Measurements from ENCODE around the gene CYB561D2. TPM values are rescaled to one million over a fixed set of nuclear protein-coding genes. Genes with fewer than 3 reads are reported as not detected.

The CYB561D2 gene
- total RNA-seq, 1 donor from 2014 or later = 2.2 TPM

DNA sequence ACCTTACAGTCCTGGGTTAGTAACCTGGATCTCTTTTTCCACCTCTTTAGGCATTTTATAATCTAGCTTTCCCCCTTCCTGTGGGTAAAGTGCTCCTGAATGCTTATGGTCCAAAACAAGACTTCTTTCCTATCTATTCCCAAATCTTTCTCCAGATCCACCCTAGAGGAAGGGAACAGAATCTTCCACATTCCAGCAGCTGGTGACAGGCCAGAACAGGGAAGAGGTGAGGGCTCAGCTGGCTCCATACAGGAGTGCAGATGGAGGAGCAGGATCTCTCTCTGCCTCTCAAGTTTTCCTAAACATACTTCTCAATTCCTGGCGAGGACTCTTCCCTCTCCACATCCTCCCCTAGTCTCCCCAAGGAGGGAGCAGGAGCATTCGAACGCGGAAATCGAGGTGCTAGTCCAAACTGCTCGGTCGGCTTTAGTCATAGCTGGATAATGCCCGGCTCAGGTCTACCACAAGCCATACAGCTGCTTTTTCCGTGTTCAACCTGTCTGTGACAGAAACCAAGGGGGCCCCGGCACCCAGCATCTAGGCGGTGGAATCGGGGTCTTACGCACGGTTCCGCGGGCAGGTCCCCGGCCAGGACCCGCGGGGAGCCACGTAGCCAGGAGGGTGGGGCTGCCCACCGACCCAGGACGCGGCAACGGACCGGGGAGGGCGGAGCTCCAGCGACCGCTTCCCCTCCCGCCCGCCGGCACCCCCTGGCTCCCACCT is 14.0 kb upstream of the CYB561D2 start:
- H3K36me3 ChIP-seq = no peaks in the 10 kb centered on the region
- Mint-ChIP-seq H3K27ac (peak overlapping the region; percentile 82), H3K4me3 (peak overlapping the region; percentile 98), H3K27me3 (ENCODE audit: insufficient read depth, low read depth) (peaks cover 24% of the 10 kb centered on the region), H3K9me3 (no peaks in the 10 kb centered on the region), H3K36me3 (peaks cover 3% of the 10 kb centered on the region), H3K4me1 (peaks cover 36% of the 10 kb centered on the region)
- peak overlapping the region; percentile 88 for H3K4me2 ChIP-seq
- H3K9ac ChIP-seq = peak overlapping the region; percentile 81
- H3F3A ChIP-seq (ENCODE audit: low read depth) = peaks cover 23% of the 10 kb centered on the region
- H3K9me3 ChIP-seq (ENCODE audit: low read depth) = no peaks in the 10 kb centered on the region
- no peak for TF ChIP-seq EZH2 (IDR thresholded peaks at IDR 0.05)
- TF ChIP-seq, protein P1, sequence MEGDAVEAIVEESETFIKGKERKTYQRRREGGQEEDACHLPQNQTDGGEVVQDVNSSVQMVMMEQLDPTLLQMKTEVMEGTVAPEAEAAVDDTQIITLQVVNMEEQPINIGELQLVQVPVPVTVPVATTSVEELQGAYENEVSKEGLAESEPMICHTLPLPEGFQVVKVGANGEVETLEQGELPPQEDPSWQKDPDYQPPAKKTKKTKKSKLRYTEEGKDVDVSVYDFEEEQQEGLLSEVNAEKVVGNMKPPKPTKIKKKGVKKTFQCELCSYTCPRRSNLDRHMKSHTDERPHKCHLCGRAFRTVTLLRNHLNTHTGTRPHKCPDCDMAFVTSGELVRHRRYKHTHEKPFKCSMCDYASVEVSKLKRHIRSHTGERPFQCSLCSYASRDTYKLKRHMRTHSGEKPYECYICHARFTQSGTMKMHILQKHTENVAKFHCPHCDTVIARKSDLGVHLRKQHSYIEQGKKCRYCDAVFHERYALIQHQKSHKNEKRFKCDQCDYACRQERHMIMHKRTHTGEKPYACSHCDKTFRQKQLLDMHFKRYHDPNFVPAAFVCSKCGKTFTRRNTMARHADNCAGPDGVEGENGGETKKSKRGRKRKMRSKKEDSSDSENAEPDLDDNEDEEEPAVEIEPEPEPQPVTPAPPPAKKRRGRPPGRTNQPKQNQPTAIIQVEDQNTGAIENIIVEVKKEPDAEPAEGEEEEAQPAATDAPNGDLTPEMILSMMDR (IDR thresholded peaks at IDR 0.05) = peak; percentile 4
- TF ChIP-seq EZH2phosphoT487 (IDR thresholded peaks at IDR 0.05) = no peak
- H3K4me1 ChIP-seq = peaks cover 25% of the 10 kb centered on the region
- peak overlapping the region; percentile 70 for H3K27ac ChIP-seq
- peak overlapping the region; percentile 83 for H3K4me3 ChIP-seq
- H4K20me1 ChIP-seq (ENCODE audit: low read depth) = peaks cover 32% of the 10 kb centered on the region
- peaks cover 39% of the 10 kb centered on the region for H3K27me3 ChIP-seq
- DNase-seq (ENCODE audit: low spot score) = peak; percentile 37
- H2AFZ ChIP-seq (replicated peaks) = no peak overlapping the region
- peaks cover 40% of the 10 kb centered on the region for H3K79me2 ChIP-seq (ENCODE audit: low read depth)

DNA sequence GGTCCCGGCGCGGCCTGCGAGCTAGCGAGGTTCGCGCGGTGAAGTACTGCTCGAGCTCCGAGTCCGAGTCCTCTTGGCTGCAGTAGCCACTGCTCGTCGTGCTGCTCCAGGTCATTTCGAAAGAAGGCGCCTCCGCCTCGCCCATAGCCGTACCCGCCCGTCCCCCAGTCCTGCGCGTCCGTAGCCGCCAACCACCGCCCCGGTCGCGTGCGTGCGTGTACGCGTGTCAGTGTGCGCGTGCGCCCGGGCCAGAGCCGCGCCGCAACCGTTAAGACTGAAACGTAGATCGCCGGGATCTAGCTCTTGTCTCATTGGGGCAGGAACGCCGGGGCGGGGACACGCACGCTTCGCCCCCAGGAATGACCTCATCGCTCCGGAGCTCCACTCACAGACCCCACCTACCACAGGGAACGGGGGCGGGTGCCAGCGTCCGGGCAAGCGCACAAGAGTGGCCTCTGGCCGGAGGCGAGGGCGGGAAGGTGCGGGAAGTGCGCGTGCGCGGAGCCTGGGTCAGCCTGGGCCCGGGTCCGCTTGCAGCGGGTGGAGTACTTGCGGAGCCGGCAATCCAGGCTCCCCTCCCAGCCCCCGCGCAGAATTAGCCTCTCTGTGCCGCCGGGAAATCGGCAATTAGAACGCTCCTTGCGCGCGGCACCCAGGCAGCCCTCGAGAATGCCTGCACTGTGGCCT is 13.3 kb upstream of the CYB561D2 start:
- Mint-ChIP-seq H3K4me3 (peak overlapping the region; percentile 98), H3K27me3 (ENCODE audit: insufficient read depth, low read depth) (peaks cover 24% of the 10 kb centered on the region), H3K4me1 (peaks cover 36% of the 10 kb centered on the region), H3K27ac (peak overlapping the region; percentile 96), H3K9me3 (no peaks in the 10 kb centered on the region), H3K36me3 (peaks cover 3% of the 10 kb centered on the region)
- peak; percentile 99 for DNase-seq (ENCODE audit: low spot score)
- H3K9me3 ChIP-seq (ENCODE audit: low read depth) = no peaks in the 10 kb centered on the region
- H4K20me1 ChIP-seq (ENCODE audit: low read depth) = peaks cover 32% of the 10 kb centered on the region
- peak overlapping the region; percentile 88 for H3K4me2 ChIP-seq
- H2AFZ ChIP-seq (replicated peaks) = peak overlapping the region; percentile 27
- H3K27me3 ChIP-seq = peaks cover 46% of the 10 kb centered on the region
- H3K9ac ChIP-seq = peak overlapping the region; percentile 81
- no peaks in the 10 kb centered on the region for H3K36me3 ChIP-seq
- H3K4me1 ChIP-seq = peaks cover 25% of the 10 kb centered on the region
- TF ChIP-seq, protein P1 (IDR thresholded peaks at IDR 0.05) = no peak
- peak; percentile 4 for TF ChIP-seq EZH2phosphoT487 (IDR thresholded peaks at IDR 0.05)
- peak overlapping the region; percentile 70 for H3K27ac ChIP-seq
- H3F3A ChIP-seq (ENCODE audit: low read depth) = peaks cover 23% of the 10 kb centered on the region
- peaks cover 40% of the 10 kb centered on the region for H3K79me2 ChIP-seq (ENCODE audit: low read depth)
- peak overlapping the region; percentile 83 for H3K4me3 ChIP-seq

DNA sequence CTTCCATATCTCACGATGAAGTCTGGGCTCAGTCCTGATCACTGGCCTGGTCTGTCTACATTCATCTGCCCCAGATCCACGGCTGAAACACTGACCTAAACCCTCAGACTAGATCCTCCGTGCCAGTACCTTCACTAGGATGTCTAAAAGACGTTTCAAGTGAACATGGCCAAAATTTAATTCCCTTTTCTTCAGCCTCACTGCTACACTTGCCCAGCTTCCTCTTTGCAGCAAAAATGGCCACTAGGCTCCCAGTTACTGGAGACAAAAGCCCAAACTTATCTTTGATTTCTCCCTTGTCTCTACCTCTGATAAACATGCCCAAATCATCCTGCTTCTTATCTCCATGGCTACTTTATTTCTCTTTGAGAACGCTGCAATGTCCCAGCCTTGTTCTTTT is 11.7 kb upstream of the CYB561D2 start:
- Mint-ChIP-seq H3K4me3 (peak overlapping the region; percentile 98), H3K27me3 (ENCODE audit: insufficient read depth, low read depth) (peaks cover 30% of the 10 kb centered on the region), H3K9me3 (no peaks in the 10 kb centered on the region), H3K4me1 (peaks cover 32% of the 10 kb centered on the region), H3K36me3 (peaks cover 3% of the 10 kb centered on the region), H3K27ac (no peak overlapping the region)
- TF ChIP-seq EZH2phosphoT487 (IDR thresholded peaks at IDR 0.05) (no peak), EZH2 (IDR thresholded peaks at IDR 0.05) (no peak)
- TF ChIP-seq, protein P1 (IDR thresholded peaks at IDR 0.05) = no peak
- H3K4me3 ChIP-seq = no peak overlapping the region
- H3K4me2 ChIP-seq = no peak overlapping the region
- peaks cover 62% of the 10 kb centered on the region for H3K27me3 ChIP-seq
- H3K79me2 ChIP-seq (ENCODE audit: low read depth) = peaks cover 30% of the 10 kb centered on the region
- H3K9me3 ChIP-seq (ENCODE audit: low read depth) = no peaks in the 10 kb centered on the region
- peaks cover 25% of the 10 kb centered on the region for H3K4me1 ChIP-seq
- no peak overlapping the region for H3K9ac ChIP-seq
- no peaks in the 10 kb centered on the region for H3K36me3 ChIP-seq
- no peak overlapping the region for H3K27ac ChIP-seq
- H3F3A ChIP-seq (ENCODE audit: low read depth) = peaks cover 23% of the 10 kb centered on the region
- H4K20me1 ChIP-seq (ENCODE audit: low read depth) = peaks cover 24% of the 10 kb centered on the region
- no peak for DNase-seq (ENCODE audit: low spot score)
- no peak overlapping the region for H2AFZ ChIP-seq (replicated peaks)
